Astrocyte of the spinal cord (primary cell): ENCODE measurements around the gene PNPLA2.

ENCODE experiments used
- DNase-seq: peaks from one replicate; pipeline ENCODE4 v3.0.0; 2011; ENCODE audit warnings: low read depth, low spot score
- H3K4me3 ChIP-seq: 2 replicates; pipeline ENCODE4 v1.5.1; 2011; ENCODE audit warnings: low read depth, mild to moderate bottlenecking, low read length, moderate library complexity
- CTCF ChIP-seq: IDR thresholded peaks from 2 replicates; pipeline ENCODE4 v1.5.1; 2012; ENCODE audit warnings: low read depth, mild to moderate bottlenecking, low read length, inconsistent platforms
- in situ Hi-C: cut with HindIII; loops from 2 replicates; pipeline ENCODE4 v1.10.0; 2017; ENCODE audit warnings: low sequenced_read_pairs

Gene PNPLA2

GRCh38 chr11:853682-854448 lies 35.2 kb downstream of the PNPLA2 start:
- in situ Hi-C loops = no loop called here
- no peak for TF ChIP-seq CTCF
- DNase-seq = no peak
- no peak overlapping the region for H3K4me3 ChIP-seq

- H3K4me3 ChIP-seq = no peak overlapping the region
- no peak for DNase-seq
- no peak for TF ChIP-seq CTCF
- in situ Hi-C loops = no loop called here
Observed at GRCh38 chr11:854601-855329, 36.1 kb downstream of the PNPLA2 start.

- in situ Hi-C loops = no loop called here
- no peak for TF ChIP-seq CTCF
- DNase-seq = no peak
- no peak overlapping the region for H3K4me3 ChIP-seq
Observed at GRCh38 chr11:855330-855674, 36.6 kb downstream of the PNPLA2 start.

GRCh38 chr11:855796-856195 lies 37.1 kb downstream of the PNPLA2 start:
- no peak overlapping the region for H3K4me3 ChIP-seq
- no peak for DNase-seq
- in situ Hi-C loops = no loop called here
- TF ChIP-seq CTCF = no peak

GRCh38 chr11:856397-856796 lies 37.7 kb downstream of the PNPLA2 start:
- no peak for DNase-seq
- in situ Hi-C loops = no loop called here
- no peak for TF ChIP-seq CTCF

GRCh38 chr11:858053-858761 lies 39.5 kb downstream of the PNPLA2 start:
- no peak for DNase-seq
- no peak overlapping the region for H3K4me3 ChIP-seq
- in situ Hi-C loops = no loop called here

More at GRCh38 chr11:856397-856796, 37.7 kb downstream of the PNPLA2 start:
- no peak overlapping the region for H3K4me3 ChIP-seq

More at GRCh38 chr11:858053-858761, 39.5 kb downstream of the PNPLA2 start:
- TF ChIP-seq CTCF = no peak
